Measurements from ENCODE around the gene JAKMIP1.

The JAKMIP1 gene

DNA sequence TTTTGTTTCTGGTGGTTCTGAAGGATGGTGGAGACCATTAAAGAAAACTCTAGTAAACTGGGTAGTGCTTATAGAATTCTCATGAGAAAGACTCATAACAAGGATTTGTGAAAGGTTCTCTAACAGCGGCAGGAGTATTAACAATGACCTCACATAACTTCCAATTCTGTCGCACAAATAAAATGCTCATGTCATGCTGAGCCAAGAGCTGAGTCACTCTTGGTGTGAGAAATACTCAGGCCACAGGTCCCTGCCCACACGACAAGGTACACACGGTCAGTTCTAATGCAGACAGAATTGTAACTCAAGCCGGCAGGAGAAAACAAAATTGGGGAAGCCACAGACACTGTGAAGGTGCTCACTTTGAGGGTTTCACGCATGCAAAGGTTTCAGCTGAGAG, 147.7 kb downstream of the JAKMIP1 start:
- no peak for TF ChIP-seq TCF12 (IDR thresholded peaks at IDR 0.05; ENCODE audit: low read depth)
- no peak for TF ChIP-seq RAD21 (IDR thresholded peaks at IDR 0.05; ENCODE audit: low read depth)
- no peak for TF ChIP-seq NFIC (IDR thresholded peaks at IDR 0.05)
- no peak for TF ChIP-seq ZBTB7A (IDR thresholded peaks at IDR 0.05; ENCODE audit: low read depth)
- no peak for TF ChIP-seq CREB1 (IDR thresholded peaks at IDR 0.05; ENCODE audit: low read depth)
- no peak for TF ChIP-seq EP300 (IDR thresholded peaks at IDR 0.05; ENCODE audit: borderline replicate concordance)
- no peak for TF ChIP-seq CEBPB (IDR thresholded peaks at IDR 0.05)
- TF ChIP-seq EGR1 (IDR thresholded peaks at IDR 0.05): no peak
- TF ChIP-seq YY1 (IDR thresholded peaks at IDR 0.05; ENCODE audit: low read depth): no peak
- TF ChIP-seq REST (IDR thresholded peaks at IDR 0.05; ENCODE audit: low read depth): no peak
- no peak for TF ChIP-seq TEAD4 (IDR thresholded peaks at IDR 0.05)
- TF ChIP-seq TAF1 (IDR thresholded peaks at IDR 0.05; ENCODE audit: low read depth): no peak
- TF ChIP-seq FOXM1 (IDR thresholded peaks at IDR 0.05; ENCODE audit: borderline replicate concordance, low read depth): no peak
- no peak for TF ChIP-seq USF1 (IDR thresholded peaks at IDR 0.05)

GRCh38 chr4:6050551-6050950, 149.8 kb downstream of the JAKMIP1 start:
- TF ChIP-seq FOXM1 (IDR thresholded peaks at IDR 0.05; ENCODE audit: borderline replicate concordance, low read depth): no peak
- TF ChIP-seq ZBTB7A (IDR thresholded peaks at IDR 0.05; ENCODE audit: low read depth): no peak
- TF ChIP-seq TEAD4 (IDR thresholded peaks at IDR 0.05): no peak
- TF ChIP-seq USF1 (IDR thresholded peaks at IDR 0.05): no peak
- no peak for TF ChIP-seq CREB1 (IDR thresholded peaks at IDR 0.05; ENCODE audit: low read depth)
- no peak for TF ChIP-seq EGR1 (IDR thresholded peaks at IDR 0.05)
- TF ChIP-seq CEBPB (IDR thresholded peaks at IDR 0.05): no peak
- no peak for TF ChIP-seq MAX (IDR thresholded peaks at IDR 0.05)
- no peak for TF ChIP-seq EP300 (IDR thresholded peaks at IDR 0.05; ENCODE audit: borderline replicate concordance)
- TF ChIP-seq RAD21 (IDR thresholded peaks at IDR 0.05; ENCODE audit: low read depth): no peak
- no peak for TF ChIP-seq TAF1 (IDR thresholded peaks at IDR 0.05; ENCODE audit: low read depth)

- TF ChIP-seq REST (IDR thresholded peaks at IDR 0.05; ENCODE audit: low read depth) (no peak), TEAD4 (IDR thresholded peaks at IDR 0.05) (no peak), NFIC (IDR thresholded peaks at IDR 0.05) (no peak), EGR1 (IDR thresholded peaks at IDR 0.05) (no peak), TCF12 (IDR thresholded peaks at IDR 0.05; ENCODE audit: low read depth) (no peak)
Observed at GRCh38 chr4:6049985-6050384, 150.4 kb downstream of the JAKMIP1 start.

DNA sequence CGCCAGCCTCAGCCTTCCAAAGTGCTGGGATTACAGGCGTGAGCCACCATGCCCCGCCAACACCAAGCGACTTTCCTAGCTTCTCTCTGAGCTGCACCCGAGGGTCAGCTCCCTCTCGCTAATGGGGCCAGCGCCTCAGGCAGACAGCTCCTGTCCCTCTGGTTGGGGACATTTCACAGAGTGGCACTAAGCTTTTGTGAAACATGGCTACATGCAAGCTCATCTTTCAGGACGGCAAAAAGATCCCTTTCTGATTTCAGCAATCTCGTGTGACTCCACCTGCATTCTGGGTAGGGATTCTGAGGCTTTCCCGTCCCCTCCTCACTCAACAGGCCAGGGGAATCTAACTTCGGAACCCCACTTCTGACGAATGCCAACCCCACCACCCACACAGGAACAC, 151.1 kb downstream of the JAKMIP1 start:
- no peak for TF ChIP-seq TAF1 (IDR thresholded peaks at IDR 0.05; ENCODE audit: low read depth)
- TF ChIP-seq CREB1 (IDR thresholded peaks at IDR 0.05; ENCODE audit: low read depth): no peak
- TF ChIP-seq FOXM1 (IDR thresholded peaks at IDR 0.05; ENCODE audit: borderline replicate concordance, low read depth): no peak
- TF ChIP-seq USF1 (IDR thresholded peaks at IDR 0.05): no peak

DNA sequence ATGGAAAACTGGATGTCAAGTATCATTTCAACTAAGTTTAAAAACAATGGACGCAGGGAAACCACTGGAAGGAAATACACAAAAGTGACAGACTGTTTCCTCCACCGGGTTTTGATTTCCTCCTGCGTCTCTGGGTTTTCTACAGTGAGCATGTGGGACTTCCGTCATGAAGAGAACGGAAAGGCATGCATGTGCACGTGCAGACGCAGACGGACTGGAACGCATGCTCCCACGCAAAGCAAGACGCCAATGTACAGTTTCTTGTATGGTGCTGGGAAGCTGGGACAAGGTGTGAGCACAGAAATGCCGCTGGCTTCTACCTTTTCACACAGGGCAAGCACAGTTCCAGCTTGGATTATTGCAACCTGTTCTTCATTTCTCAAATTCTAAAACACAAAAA, 151.8 kb downstream of the JAKMIP1 start:
- no peak for TF ChIP-seq CREB1 (IDR thresholded peaks at IDR 0.05; ENCODE audit: low read depth)

GRCh38 chr4:6047130-6047673, 153.1 kb downstream of the JAKMIP1 start:
- TF ChIP-seq NFIC (IDR thresholded peaks at IDR 0.05): no peak
- no peak for TF ChIP-seq TAF1 (IDR thresholded peaks at IDR 0.05; ENCODE audit: low read depth)
- TF ChIP-seq YY1 (IDR thresholded peaks at IDR 0.05; ENCODE audit: low read depth): no peak
- TF ChIP-seq USF1 (IDR thresholded peaks at IDR 0.05): no peak
